SU-DHL-6 (cell line): ENCODE measurements around the gene ABCC4.

Source experiments
- CTCF ChIP-seq: fragments of 200-600 bp; sonication (generic); IDR thresholded peaks from one replicate; pipeline ENCODE4 v1.5.1; 2017; ENCODE audit warnings: antibody characterized with exemption, mild to moderate bottlenecking, low read length, moderate library complexity; ENCODE audit not compliant: insufficient read depth, poor library complexity, severe bottlenecking
- EZH2phosphoT487 ChIP-seq: fragments of 200-600 bp; sonication (generic), shearing (Covaris generic); conservative IDR thresholded peaks from 2 replicates; pipeline ENCODE4 v1.6.1; 2018; ENCODE audit warnings: mild to moderate bottlenecking, antibody characterized with exemption, low read length, moderate library complexity, mixed read lengths

- no peak for TF ChIP-seq CTCF
- no peak for TF ChIP-seq EZH2phosphoT487
Observed at GRCh38 chr13:95033890-95034289, 267.4 kb downstream of the ABCC4 start.
